Subcutaneous preadipocyte (primary cell): ENCODE measurements around the gene CLEC4A. TPM values are rescaled to one million over a fixed set of nuclear protein-coding genes. Genes with fewer than 3 reads are reported as not detected.

Experiments
- total RNA-seq: library from RNA; depleted of rRNA; stranded (reverse); fragments of >200 nt; gene quantifications from 2 replicates; pipeline ENCODE4 v1.2.3, GENCODE V29; 2012

Gene CLEC4A
- total RNA-seq, result 0.78 TPM in 1 of 2 replicates, not detected in the other

GRCh38 chr12:8123124-8123912, at the start of gene CLEC4A:
CLEC4A (plus strand) TSS chr12:8123617; CDS start chr12:8123879, 262 bp downstream.

GRCh38 chr12:8156845-8157244, 33.4 kb downstream of the CLEC4A start, which contains the start of gene ZNF705A:
ZNF705A (plus strand) TSS chr12:8157015; CDS start chr12:8172626, 15,611 bp downstream.

Other genes with a start within 250 kb of the CLEC4A start
- 99.6 and 137 TPM in 2 replicates for gene SLC2A3, start 187.4 kb upstream of the CLEC4A start, total RNA-seq
- gene FOXJ2, start 90.9 kb upstream of the CLEC4A start, total RNA-seq, result 6.6 and 8.4 TPM in 2 replicates
- gene C3AR1, start 57.3 kb upstream of the CLEC4A start, total RNA-seq, result under 0.01 and 0.20 TPM in 2 replicates
- 48.9 and 53.6 TPM in 2 replicates for gene NECAP1, start 41.3 kb upstream of the CLEC4A start, total RNA-seq
- not detected in 2 replicates for gene ZNF705A, start 33.4 kb downstream of the CLEC4A start, total RNA-seq
- gene FAM90A1, start 104.0 kb downstream of the CLEC4A start, total RNA-seq, result 0.20 TPM in 1 of 2 replicates, not detected in the other